HG02870 (cell line): ENCODE results near the gene CCDC18.
"Not testable (repeated sequence)": the region's sequence is repeated elsewhere in the genome, so short reads cannot be mapped to it uniquely, and the experiment has no call there.

ENCODE experiments used
- ATAC-seq: cut with Tn5 transposase; IDR thresholded peaks from one replicate; pipeline ENCODE4 v1.9.1; 2021; ENCODE audit warnings: mild to moderate bottlenecking, moderate library complexity; ENCODE audit not compliant: unreplicated experiment

CCDC18 gene

GRCh38 chr1:93238425-93238824, 57.9 kb downstream of the CCDC18 start:
- ATAC-seq: no peak

GRCh38 chr1:93239863-93240262, 59.3 kb downstream of the CCDC18 start:
- no peak for ATAC-seq

- not testable (repeated sequence) for ATAC-seq
These were observed 62.7 kb downstream of the CCDC18 start for GRCh38 chr1:93243233-93243632.

GRCh38 chr1:93244298-93245069, 64.0 kb downstream of the CCDC18 start:
- ATAC-seq: no peak

GRCh38 chr1:93251966-93252365, 71.4 kb downstream of the CCDC18 start:
- no peak for ATAC-seq

GRCh38 chr1:93252598-93252997, 72.1 kb downstream of the CCDC18 start:
- ATAC-seq: no peak

- no peak for ATAC-seq
These were observed 73.0 kb downstream of the CCDC18 start for GRCh38 chr1:93253516-93253915.

- no peak for ATAC-seq
These were observed 74.9 kb downstream of the CCDC18 start for GRCh38 chr1:93255222-93256079.

- no peak for ATAC-seq
These were observed 75.9 kb downstream of the CCDC18 start for GRCh38 chr1:93256433-93256832.

- no peak for ATAC-seq
These were observed 77.4 kb downstream of the CCDC18 start for GRCh38 chr1:93257889-93258288.

- not testable (repeated sequence) for ATAC-seq
These were observed 80.2 kb downstream of the CCDC18 start for GRCh38 chr1:93260726-93261125.

GRCh38 chr1:93262645-93263044, 82.1 kb downstream of the CCDC18 start:
- no peak for ATAC-seq

GRCh38 chr1:93268888-93269287, 88.4 kb downstream of the CCDC18 start:
- not testable (repeated sequence) for ATAC-seq

- ATAC-seq: not testable (repeated sequence)
These were observed 94.7 kb downstream of the CCDC18 start for GRCh38 chr1:93275262-93275633.

- ATAC-seq: no peak
These were observed 95.2 kb downstream of the CCDC18 start for GRCh38 chr1:93275634-93276295.

- not testable (repeated sequence) for ATAC-seq
These were observed 97.0 kb downstream of the CCDC18 start for GRCh38 chr1:93277530-93277929.

GRCh38 chr1:93283496-93283895, 103.0 kb downstream of the CCDC18 start:
- no peak for ATAC-seq

- ATAC-seq: no peak
These were observed 108.0 kb downstream of the CCDC18 start for GRCh38 chr1:93288558-93288957.

- no peak for ATAC-seq
These were observed 116.1 kb downstream of the CCDC18 start for GRCh38 chr1:93296555-93297154.

GRCh38 chr1:93301131-93301530, 120.6 kb downstream of the CCDC18 start:
- ATAC-seq: no peak

- ATAC-seq: no peak
These were observed 121.6 kb downstream of the CCDC18 start for GRCh38 chr1:93302078-93302477.
